H9 (cell line): ENCODE data around the gene ITGB6. TPM values are rescaled to one million over a fixed set of nuclear protein-coding genes. Genes with fewer than 3 reads are reported as not detected.
A peak's percentile ranks its signal among the peaks of the same experiment; 100 is the strongest.

Experiments
- DNase-seq: peaks from one replicate; pipeline ENCODE4 v3.0.0-alpha.2; 2017
- H2AFZ ChIP-seq: one replicate; pipeline ENCODE4 v1.6.1; 2013; ENCODE audit warnings: mild to moderate bottlenecking, low read length, control low read depth, moderate library complexity
- H2AK5ac ChIP-seq: 2 replicates; pipeline ENCODE4 v1.6.1; 2013; ENCODE audit warnings: low read length, control low read depth, mixed read lengths; ENCODE audit not compliant: insufficient read length
- H2BK120ac ChIP-seq: one replicate; pipeline ENCODE4 v1.6.1; 2013; ENCODE audit warnings: low read depth, mild to moderate bottlenecking, low read length, control low read depth, inconsistent platforms; ENCODE audit not compliant: poor library complexity, severe bottlenecking
- H2BK12ac ChIP-seq: 2 replicates; pipeline ENCODE4 v1.6.1; 2013; ENCODE audit warnings: low read length, control low read depth, mixed read lengths, low read depth; ENCODE audit not compliant: insufficient read length
- H2BK15ac ChIP-seq: 2 replicates; pipeline ENCODE4 v1.6.1; 2013; ENCODE audit warnings: low read depth, low read length, control low read depth
- H2BK20ac ChIP-seq: one replicate; pipeline ENCODE4 v1.6.1; 2013; ENCODE audit warnings: low read depth, mild to moderate bottlenecking, low read length, control low read depth, inconsistent platforms; ENCODE audit not compliant: poor library complexity, severe bottlenecking
- H2BK5ac ChIP-seq: 2 replicates; pipeline ENCODE4 v1.6.1; 2013; ENCODE audit warnings: low read length, control low read depth, mixed read lengths; ENCODE audit not compliant: insufficient read length
- H3K14ac ChIP-seq: 2 replicates; pipeline ENCODE4 v1.6.1; 2013; ENCODE audit warnings: low read length, control low read depth; ENCODE audit not compliant: insufficient read depth
- H3K18ac ChIP-seq: 2 replicates; pipeline ENCODE4 v1.6.1; 2013; ENCODE audit warnings: low read depth, mild to moderate bottlenecking, mixed read lengths, low read length, control low read depth; ENCODE audit not compliant: insufficient read length
- H3K23ac ChIP-seq: 2 replicates; pipeline ENCODE4 v1.6.1; 2013; ENCODE audit warnings: low read length, control low read depth, mixed read lengths, low read depth; ENCODE audit not compliant: insufficient read length
- H3K23me2 ChIP-seq: 2 replicates; pipeline ENCODE4 v1.6.1; 2013; ENCODE audit warnings: low read depth, mild to moderate bottlenecking, mixed read lengths, low read length, control low read depth; ENCODE audit not compliant: insufficient read length, poor library complexity, severe bottlenecking
- H3K27ac ChIP-seq: 2 replicates; pipeline ENCODE4 v1.5.1; 2013; ENCODE audit warnings: low read length, control low read depth, mixed read lengths, low read depth; ENCODE audit not compliant: insufficient read length
- H3K27me3 ChIP-seq: 2 replicates; pipeline ENCODE4 v1.6.1; 2013; ENCODE audit warnings: low read length, control low read depth, inconsistent platforms; ENCODE audit not compliant: insufficient read depth
- H3K4ac ChIP-seq: 2 replicates; pipeline ENCODE4 v1.6.1; 2013; ENCODE audit warnings: low read depth, mild to moderate bottlenecking, control low read depth, inconsistent platforms, low read length, moderate library complexity
- H3K4me1 ChIP-seq: 2 replicates; pipeline ENCODE4 v1.6.1; 2013; ENCODE audit warnings: low read length, control low read depth, inconsistent platforms; ENCODE audit not compliant: insufficient read depth
- H3K4me2 ChIP-seq: 2 replicates; pipeline ENCODE4 v1.6.1; 2013; ENCODE audit warnings: low read length, control low read depth, mixed read lengths; ENCODE audit not compliant: insufficient read length, insufficient read depth
- H3K56ac ChIP-seq: 2 replicates; pipeline ENCODE4 v1.6.1; 2013; ENCODE audit warnings: low read depth, mild to moderate bottlenecking, mixed read lengths, low read length, control low read depth; ENCODE audit not compliant: insufficient read length
- H3K79me1 ChIP-seq: 2 replicates; pipeline ENCODE4 v1.6.1; 2013; ENCODE audit warnings: low read depth, mild to moderate bottlenecking, moderate library complexity, low read length, control low read depth, inconsistent platforms; ENCODE audit not compliant: insufficient read depth, poor library complexity, severe bottlenecking
- H3K79me2 ChIP-seq: 2 replicates; pipeline ENCODE4 v1.6.1; 2013; ENCODE audit warnings: low read length, control low read depth, inconsistent platforms; ENCODE audit not compliant: insufficient read depth
- H3K9ac ChIP-seq: 2 replicates; pipeline ENCODE4 v1.6.1; 2013; ENCODE audit warnings: low read length, control low read depth, mixed read lengths; ENCODE audit not compliant: insufficient read length; ENCODE audit errors: extremely low read depth
- H3K9me3 ChIP-seq: one replicate; pipeline ENCODE4 v1.6.1; 2013; ENCODE audit warnings: low read depth, low read length, inconsistent platforms; ENCODE audit not compliant: control insufficient read depth
- H3T11ph ChIP-seq: one replicate; pipeline ENCODE4 v1.6.1; 2013; ENCODE audit warnings: mild to moderate bottlenecking, low read length, control low read depth, inconsistent platforms
- H4K20me1 ChIP-seq: one replicate; pipeline ENCODE4 v1.6.1; 2013; ENCODE audit not compliant: control insufficient read depth, insufficient read length, insufficient read depth
- H4K5ac ChIP-seq: 2 replicates; pipeline ENCODE4 v1.6.1; 2013; ENCODE audit warnings: low read depth, mild to moderate bottlenecking, mixed read lengths, low read length, control low read depth; ENCODE audit not compliant: insufficient read length
- H4K8ac ChIP-seq: replicated peaks from 2 replicates; pipeline ENCODE4 v1.6.1; 2013; ENCODE audit warnings: low read length, control low read depth, mixed read lengths, low read depth; ENCODE audit not compliant: insufficient read length
- H4K91ac ChIP-seq: 2 replicates; pipeline ENCODE4 v1.6.1; 2013; ENCODE audit warnings: low read depth, mild to moderate bottlenecking, moderate library complexity, mixed read lengths, low read length, control low read depth; ENCODE audit not compliant: insufficient read length
- H3K27ac Mint-ChIP-seq, 3 experiments: 2 replicates in 2 of 3; 3 replicates in 1 of 3; pipeline ENCODE4 v1.8.0; 2020 to 2021; ENCODE audit warnings: mixed read lengths in 3 of 3, mild to moderate bottlenecking in 1 of 3, moderate library complexity in 1 of 3
- H3K27me3 Mint-ChIP-seq: 2 replicates; pipeline ENCODE4 v1.8.0; 2021; ENCODE audit warnings: low read depth, mild to moderate bottlenecking, moderate library complexity, mixed read lengths
- H3K36me3 Mint-ChIP-seq, 3 experiments: 2 replicates in 2 of 3; 3 replicates in 1 of 3; pipeline ENCODE4 v1.8.0; 2020 to 2021; ENCODE audit warnings: low read depth in 3 of 3, mixed read lengths in 3 of 3; ENCODE audit not compliant: insufficient read depth in 1 of 3
- H3K4me1 Mint-ChIP-seq, 2 experiments: 2 replicates each; pipeline ENCODE4 v1.8.0; 2020; ENCODE audit warnings: mixed read lengths in 2 of 2
- H3K4me3 Mint-ChIP-seq, 2 experiments: 2 replicates in 1 of 2; 3 replicates in 1 of 2; pipeline ENCODE4 v1.8.0; 2020 to 2021; ENCODE audit warnings: mild to moderate bottlenecking in 2 of 2, mixed read lengths in 2 of 2, moderate library complexity in 1 of 2
- H3K9me3 Mint-ChIP-seq, 2 experiments: 2 replicates in 1 of 2; 3 replicates in 1 of 2; pipeline ENCODE4 v1.8.0; 2020; ENCODE audit warnings: mild to moderate bottlenecking in 2 of 2, mixed read lengths in 2 of 2, moderate library complexity in 1 of 2
- WGBS: extraction: QIAGEN DNeasy Blood & Tissue Kit; methylation state at CpG from one replicate; pipeline ENCODE4 v1.1.7; 2013; ENCODE audit warnings: missing lambda C conversion rate, low lambda C conversion rate, mixed read lengths; ENCODE audit not compliant: insufficient read length; ENCODE audit errors: extremely low coverage; 5-methylcytosine and 5-hydroxymethylcytosine counted together
- total RNA-seq: library from RNA; stranded (reverse); gene quantifications from 2 replicates; pipeline ENCODE4 v1.2.1, GENCODE V29; 2021
- TF ChIP-seq, protein P1 (sequence below): fragments of 200-600 bp; sonication (generic); conservative IDR thresholded peaks from 3 replicates; pipeline ENCODE4 v1.8.0; 2021; ENCODE audit warnings: antibody characterized with exemption, mild to moderate bottlenecking

Gene ITGB6
- total RNA-seq, 1 experiment from 2014 or later, result not detected

- no peaks in the 10 kb centered on the region; the same call in 1 of the 2 replicates for H3K27me3 Mint-ChIP-seq
- no peak for DNase-seq
- Histone ChIP-seq H3K56ac (no peak overlapping the region), H3K4me2 (no peak overlapping the region), H4K5ac (no peak overlapping the region), H3K9ac (no peak overlapping the region), H3K27ac (no peak overlapping the region), H3K4ac (no peak overlapping the region), H3K79me2 (no peaks in the 10 kb centered on the region), H3K4me1 (no peaks in the 10 kb centered on the region), H3K14ac (no peak overlapping the region), H2BK20ac (no peak overlapping the region), H3K27me3 (no peaks in the 10 kb centered on the region; the same call in 1 of the 2 replicates), H2AK5ac (no peak overlapping the region), H4K20me1 (no peaks in the 10 kb centered on the region), H3K23ac (no peak overlapping the region), H2BK5ac (no peak overlapping the region), H3K79me1 (no peaks in the 10 kb centered on the region), H3K9me3 (no peaks in the 10 kb centered on the region), H4K8ac (no peak overlapping the region), H2AFZ (no peak overlapping the region), H3T11ph (no peak overlapping the region), H2BK12ac (no peak overlapping the region), H2BK15ac (no peak overlapping the region), H4K91ac (no peak overlapping the region), H2BK120ac (no peak overlapping the region), H3K23me2 (no peaks in the 10 kb centered on the region), H3K18ac (no peak overlapping the region)
- WGBS, result no CpG with 5 or more reads among the region's 5 CpGs
- H3K4me1 Mint-ChIP-seq, result 0 out of 4 replicates have a peak, but pooled peaks cover 0 to 5% of the 10 kb centered on the region in 2 experiments
- H3K9me3 Mint-ChIP-seq, result no peaks in the 10 kb centered on the region
- H3K4me3 Mint-ChIP-seq, result no peak overlapping the region
- TF ChIP-seq, protein P1, sequence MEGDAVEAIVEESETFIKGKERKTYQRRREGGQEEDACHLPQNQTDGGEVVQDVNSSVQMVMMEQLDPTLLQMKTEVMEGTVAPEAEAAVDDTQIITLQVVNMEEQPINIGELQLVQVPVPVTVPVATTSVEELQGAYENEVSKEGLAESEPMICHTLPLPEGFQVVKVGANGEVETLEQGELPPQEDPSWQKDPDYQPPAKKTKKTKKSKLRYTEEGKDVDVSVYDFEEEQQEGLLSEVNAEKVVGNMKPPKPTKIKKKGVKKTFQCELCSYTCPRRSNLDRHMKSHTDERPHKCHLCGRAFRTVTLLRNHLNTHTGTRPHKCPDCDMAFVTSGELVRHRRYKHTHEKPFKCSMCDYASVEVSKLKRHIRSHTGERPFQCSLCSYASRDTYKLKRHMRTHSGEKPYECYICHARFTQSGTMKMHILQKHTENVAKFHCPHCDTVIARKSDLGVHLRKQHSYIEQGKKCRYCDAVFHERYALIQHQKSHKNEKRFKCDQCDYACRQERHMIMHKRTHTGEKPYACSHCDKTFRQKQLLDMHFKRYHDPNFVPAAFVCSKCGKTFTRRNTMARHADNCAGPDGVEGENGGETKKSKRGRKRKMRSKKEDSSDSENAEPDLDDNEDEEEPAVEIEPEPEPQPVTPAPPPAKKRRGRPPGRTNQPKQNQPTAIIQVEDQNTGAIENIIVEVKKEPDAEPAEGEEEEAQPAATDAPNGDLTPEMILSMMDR, result no peak
- H3K27ac Mint-ChIP-seq, result peak overlapping the region in 1 of 3 experiments; percentile 10; a peak in 1 of 7 replicates
- H3K36me3 Mint-ChIP-seq, result no peaks in the 10 kb centered on the region; a peak in 1 of 7 replicates
Observed at GRCh38 chr2:160245614-160246155, 45.6 kb upstream of the ITGB6 start.
